Measurements from ENCODE around the gene TNFAIP2.
A peak's percentile ranks its signal among the peaks of the same experiment; 100 is the strongest.
"Not testable (repeated sequence)": the region's sequence is repeated elsewhere in the genome, so short reads cannot be mapped to it uniquely, and the experiment has no call there.

TNFAIP2 gene

DNA sequence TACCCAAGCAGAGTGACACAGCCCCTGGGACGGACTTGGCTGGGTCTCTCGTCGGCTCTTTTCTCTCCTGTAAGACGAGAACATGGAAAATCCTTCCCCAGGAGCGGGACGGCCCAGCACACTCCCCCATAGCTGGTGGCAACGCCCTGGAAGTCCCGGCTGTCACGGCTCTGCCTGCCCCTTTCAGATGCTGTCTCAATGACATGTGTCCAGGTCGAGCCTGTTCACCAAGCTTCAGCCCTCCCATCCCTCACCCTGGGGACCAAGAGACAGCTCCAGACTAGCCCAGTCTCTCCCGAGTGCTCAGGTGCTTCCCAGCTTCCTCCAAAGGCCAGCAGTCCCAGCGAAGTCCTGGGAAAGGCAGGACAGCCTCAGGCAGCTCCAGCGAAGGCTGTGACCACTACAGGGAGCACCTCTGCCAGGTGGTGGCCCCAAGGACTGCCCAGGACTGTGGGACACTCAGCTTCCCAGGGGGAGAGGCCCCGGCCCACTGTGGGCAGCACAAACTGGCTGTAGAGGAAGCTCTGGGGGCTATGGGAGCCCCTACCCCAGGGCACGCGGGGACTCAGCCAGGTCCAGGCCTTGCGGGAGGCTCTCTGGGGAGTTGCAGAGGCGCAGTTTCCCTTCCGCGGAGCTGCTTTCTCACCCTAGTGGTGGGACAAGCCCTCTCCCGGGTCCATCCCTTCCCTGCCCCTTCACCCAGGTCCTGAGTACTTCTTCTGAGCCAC is 33.6 kb downstream of the TNFAIP2 start:
- FAIRE-seq = no peak

DNA sequence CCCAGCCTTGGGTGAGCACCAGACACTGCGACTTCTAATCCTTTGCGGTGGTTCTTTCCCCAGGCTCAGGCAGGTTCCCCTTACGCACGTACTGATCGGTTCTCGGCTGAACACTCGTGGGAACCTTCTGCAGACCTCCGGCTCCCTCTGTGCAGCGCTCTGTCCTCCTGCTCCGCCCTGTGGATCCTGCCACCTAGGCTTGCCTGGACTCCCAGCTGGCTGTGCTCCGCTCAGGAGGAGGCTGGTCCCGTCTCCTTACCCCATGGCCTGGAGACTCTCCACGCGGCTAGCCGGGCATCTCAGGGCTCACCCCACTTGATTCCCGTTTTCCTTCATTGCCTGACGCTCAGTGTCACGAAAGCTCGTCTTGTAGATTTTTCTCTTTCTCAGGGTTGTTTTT is 34.7 kb downstream of the TNFAIP2 start:
- FAIRE-seq = no peak

DNA sequence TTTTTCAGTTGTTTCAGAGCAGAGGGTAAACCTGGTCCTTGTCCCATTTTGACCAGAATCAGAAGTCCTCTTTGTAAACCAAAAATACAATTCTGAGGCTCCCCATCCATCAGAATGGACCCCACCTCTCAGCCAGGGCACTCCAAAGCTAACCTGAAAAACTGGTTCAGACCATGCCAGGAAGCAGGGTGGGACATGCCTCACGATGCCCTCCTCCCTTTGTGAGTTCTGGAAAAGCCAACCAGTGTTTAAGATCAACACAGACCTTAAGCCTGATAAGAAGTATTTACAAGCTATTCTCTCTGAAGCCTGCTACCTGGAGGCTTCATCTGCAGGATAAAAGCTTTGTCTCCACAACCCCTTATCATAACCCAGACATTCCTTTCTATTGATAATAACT is 35.4 kb downstream of the TNFAIP2 start:
- no peak for FAIRE-seq

DNA sequence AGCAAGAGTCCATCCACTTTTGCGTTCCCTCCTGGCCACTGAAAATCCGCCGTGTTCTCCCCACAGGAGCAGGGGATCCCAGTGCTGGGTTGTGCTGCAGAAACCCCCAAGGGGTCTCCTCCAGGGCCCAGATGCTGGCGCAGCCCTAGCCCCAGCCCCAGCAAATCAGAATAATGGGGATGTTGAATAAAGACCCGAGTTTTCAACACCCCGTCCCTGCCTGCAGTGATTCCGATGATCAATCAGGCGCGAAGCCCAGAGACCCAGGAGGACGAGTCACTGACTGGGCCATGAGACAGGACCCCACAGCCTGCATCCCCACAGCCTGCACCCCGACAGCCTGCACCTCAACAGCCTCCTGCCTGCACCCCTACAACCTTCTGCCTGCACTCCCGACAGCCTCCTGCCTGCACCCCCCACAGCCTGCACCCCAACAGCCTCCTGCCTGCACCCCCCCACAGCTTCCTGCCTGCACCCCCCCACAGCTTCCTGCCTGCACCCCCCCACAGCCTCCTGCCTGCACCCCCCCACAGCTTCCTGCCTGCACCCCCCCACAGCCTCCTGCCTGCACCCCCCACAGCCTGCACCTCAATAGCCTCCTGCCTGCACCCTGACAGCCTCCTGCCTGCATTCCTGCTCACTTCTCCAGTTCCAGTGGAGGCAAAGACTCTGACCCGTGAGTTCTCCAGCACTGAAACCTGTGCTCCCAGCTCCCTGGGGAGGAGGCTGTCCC is 37.2 kb downstream of the TNFAIP2 start:
- no peak for FAIRE-seq

DNA sequence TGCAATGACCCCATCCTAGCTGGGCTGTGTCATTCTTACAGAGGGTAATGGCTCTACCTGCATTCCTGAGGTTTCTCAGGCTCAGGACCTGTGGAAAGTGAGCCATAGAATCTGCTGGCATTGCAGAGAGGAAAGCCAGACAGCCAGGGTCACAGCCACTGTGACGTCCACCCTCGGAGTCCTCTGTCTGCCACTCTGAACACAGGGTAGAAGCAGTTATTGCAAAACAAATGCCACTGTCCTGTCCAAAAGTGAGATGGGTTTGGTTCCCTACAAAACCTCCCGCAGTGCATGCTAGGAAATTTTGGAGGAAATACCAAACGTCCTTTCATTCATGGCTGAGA is 37.8 kb downstream of the TNFAIP2 start:
- no peak for FAIRE-seq

DNA sequence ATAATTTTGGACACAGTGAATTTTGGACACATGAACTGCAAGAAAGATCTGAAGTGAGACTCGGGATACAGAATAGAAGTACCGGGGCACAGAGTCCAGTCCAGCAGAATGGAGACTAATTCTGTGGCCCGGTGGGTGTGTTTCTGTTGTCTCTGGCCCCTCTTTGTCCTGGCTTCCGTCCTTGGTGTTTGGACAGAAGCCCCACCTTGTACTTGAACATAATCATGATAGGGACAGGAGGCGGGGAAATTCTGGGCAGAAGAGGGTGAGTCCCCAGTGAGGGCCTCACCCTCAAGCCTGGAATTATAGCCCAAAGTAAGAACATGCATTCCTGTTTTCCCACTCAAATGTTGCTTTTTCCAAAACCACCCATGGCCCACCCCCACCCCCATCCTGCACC is 39.9 kb downstream of the TNFAIP2 start:
- FAIRE-seq = no peak

DNA sequence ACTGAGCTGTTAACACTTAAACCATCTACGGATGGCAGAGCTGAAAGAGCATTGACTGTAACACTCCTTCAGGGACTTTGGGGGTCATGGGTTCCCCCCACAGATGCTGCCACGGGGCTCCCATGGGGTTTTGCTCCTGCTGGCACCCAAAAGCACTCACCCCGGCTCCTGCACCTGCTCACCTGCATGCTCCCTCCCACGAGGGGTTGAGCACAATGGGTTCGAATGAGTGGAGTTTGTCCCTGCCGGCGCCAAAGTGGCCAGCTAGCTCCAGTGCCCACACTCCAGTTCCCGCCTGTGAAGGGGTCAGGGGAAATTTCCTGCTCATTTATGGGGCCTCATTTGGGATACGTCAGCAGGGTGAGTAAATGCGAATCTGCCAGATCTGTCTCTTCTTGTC is 40.7 kb downstream of the TNFAIP2 start:
- no peak for FAIRE-seq

DNA sequence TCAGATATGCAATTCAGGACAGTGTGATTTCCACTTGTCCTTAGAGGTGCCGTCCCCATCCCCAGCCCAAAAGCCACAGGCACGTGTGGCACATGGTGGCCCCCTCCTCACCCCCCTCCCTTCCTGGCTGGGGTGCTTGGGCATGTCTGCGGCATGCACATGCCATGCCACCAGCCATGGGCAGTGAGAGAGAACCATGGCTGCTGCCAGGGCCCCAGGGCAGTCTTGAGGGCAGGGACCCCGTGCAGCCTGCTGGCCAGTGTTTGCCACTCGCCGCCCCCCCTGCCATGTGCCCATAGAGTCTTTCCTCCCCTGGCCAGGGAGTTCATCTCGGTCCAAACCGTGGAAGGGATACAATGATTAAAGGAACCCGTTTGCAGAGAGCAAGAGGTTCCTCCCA is 41.5 kb downstream of the TNFAIP2 start:
- FAIRE-seq = no peak

DNA sequence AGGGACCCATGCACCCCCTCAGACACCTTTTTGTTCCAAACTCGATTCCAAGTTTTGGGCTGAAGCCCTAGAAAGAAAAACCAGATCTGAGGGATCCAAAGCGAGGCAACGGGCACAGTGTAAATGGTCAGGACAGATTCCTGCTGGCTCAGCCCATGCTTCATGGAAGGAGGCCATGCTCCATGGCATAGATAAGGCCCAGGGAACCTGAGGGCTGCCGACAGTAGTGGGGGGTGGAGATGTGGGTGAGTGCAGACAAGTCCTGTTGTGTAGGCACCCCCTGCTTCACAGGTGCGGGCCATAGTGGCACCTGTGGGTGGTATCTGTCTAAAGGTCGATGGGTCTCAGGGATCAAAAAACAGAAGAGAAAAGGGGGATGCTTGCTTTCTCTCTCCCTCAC is 42.1 kb downstream of the TNFAIP2 start:
- FAIRE-seq = no peak

DNA sequence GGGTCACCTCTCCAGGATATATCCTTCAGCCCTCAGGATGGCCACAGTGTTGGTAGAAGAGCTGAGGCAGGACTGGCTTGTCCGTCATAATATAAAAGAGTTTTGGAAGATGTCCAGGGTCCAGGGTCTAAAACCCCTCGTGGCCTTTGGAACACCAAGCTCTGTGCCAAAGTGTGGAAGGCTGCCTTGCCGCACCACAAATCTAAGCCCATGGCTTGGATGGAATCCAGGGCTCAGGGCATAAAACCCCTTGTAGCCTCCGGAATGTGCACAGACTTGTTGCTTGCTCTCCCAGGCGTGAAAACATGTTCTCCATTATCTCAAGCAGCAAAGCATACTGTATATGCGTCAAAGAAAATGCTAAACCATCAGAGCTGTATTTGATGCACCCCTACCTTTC is 46.7 kb downstream of the TNFAIP2 start:
- FAIRE-seq = no peak

DNA sequence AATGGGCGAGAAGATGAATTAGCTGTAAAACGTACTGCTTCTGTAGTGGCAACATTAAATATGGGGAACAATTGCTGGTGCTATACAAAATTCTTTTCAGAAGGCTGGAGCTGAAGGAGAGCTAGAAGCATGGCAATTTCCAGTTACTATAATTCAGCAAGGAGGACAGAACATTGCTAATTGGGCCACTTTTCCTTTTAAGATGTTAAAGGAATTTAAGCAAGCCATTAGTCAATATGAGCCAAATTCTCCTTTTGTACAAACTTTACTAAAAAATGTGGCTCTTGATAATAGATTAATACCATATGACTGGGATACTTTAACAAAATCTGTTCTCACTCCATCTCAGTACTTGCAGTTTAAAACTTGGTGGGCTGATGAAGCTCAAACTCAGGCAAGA is 47.9 kb downstream of the TNFAIP2 start:
- not testable (repeated sequence) for FAIRE-seq

DNA sequence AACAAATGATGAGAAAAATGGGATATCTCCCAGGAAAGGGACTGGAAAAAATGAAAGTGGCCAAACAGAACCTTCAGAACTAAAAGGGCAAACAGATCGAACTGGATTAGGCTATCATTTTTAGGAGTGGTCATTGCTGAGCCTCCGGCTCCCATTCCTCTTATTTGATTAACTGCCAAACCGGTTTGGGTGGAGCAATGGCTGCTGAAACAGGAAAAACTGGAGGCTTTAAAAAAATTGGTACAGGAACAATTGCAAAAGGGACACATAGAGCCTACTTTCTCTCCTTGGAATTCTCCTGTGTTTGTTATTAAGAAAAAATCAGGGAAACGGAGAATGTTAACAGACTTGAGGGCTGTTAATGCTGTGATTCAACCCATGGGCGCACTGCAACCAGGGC is 49.7 kb downstream of the TNFAIP2 start:
- no peak for FAIRE-seq

DNA sequence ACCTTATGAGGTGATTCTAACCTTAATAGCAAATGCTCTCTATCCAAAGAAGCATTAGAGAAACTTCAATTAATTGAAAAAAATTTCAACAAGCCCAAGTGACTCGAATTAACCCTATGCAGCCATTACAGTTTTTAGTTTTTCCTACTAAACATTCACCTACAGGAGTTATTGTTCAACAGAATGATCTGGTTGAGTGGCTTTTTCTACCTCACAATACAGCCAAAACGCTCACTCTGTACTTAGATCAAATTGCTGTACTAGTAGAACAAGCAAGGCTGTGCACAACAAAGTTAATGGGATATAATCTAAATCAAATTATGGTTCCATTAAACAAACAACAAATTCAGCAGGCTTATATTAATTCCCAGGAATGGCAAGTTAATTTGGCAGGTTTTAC is 50.6 kb downstream of the TNFAIP2 start:
- FAIRE-seq = not testable (repeated sequence)

DNA sequence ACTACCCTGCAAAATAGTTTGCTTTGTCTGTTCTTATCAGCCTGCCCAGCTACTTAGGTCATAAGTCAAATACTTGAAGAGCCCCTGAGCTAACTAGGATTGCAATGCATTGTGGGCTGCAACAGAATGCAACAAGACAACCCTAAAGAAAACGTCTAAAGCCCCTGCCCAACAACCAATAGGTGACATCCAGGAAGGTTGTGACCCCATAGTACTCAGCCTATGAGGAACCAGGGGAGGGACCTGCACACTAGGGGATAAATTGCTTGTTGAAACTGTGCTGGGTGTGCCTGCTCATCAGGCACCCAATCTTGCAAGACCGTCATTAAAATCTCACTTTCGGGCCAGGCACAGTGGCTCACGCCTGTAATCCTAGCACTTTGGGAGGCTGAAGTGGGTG is 52.9 kb downstream of the TNFAIP2 start:
- FAIRE-seq = not testable (repeated sequence)

DNA sequence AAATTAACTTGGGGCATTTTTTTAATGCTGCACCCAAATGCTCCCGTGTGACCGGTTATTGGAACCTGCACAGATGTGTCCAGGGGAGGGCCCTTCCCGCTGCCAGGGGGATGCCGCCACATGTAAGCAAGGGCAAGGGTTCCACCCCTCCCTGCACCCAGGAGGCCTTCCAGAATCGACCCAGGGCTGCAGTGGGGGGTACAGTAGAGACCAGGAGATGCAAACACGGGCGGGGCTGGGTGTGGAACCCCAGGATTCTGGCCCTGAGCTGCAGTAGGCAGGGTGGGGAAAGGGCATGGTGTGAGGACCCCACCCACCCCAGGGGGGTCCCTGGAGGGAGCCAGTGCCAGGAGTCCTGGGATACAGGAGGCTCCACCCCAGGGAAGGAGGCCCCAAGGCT is 54.1 kb downstream of the TNFAIP2 start:
- FAIRE-seq = no peak

DNA sequence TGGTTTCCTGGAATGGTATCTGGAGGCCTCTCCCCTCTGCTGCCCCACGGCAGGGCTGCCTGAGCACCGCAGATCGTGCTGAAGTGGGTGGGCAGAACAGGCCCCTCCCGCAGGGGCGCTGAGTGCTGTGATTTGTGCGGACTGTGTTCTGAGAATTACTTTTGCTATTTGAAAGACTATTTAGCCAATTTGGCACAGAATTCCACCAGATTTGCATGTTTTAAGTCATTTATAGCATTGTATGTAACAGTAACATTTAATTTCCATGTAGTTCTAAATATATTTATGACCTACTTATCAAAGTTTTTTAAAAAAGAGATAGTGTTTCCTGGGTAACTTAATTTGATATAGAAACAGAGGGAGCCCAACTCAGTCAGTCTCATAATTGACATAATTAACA is 55.3 kb downstream of the TNFAIP2 start:
- no peak for FAIRE-seq

DNA sequence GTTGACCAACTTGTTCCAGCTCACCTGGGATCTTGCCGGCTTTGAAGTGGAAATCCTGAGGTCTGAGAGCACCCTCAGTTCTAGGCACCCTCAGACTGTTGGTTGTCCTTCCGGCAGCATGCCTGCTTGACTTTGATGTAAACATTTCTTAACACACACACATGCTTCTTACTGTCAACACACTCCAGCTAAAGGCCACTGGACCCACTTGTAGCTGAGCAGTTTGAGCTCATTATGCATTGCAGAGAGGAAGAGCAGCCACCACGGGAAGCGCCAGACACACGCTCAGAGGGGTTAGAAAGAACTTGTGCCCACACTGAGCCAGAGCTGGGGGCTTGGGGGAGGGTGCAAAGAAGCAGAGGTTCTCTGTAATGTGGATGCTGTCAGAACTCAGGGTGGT is 55.8 kb downstream of the TNFAIP2 start:
- FAIRE-seq = no peak

DNA sequence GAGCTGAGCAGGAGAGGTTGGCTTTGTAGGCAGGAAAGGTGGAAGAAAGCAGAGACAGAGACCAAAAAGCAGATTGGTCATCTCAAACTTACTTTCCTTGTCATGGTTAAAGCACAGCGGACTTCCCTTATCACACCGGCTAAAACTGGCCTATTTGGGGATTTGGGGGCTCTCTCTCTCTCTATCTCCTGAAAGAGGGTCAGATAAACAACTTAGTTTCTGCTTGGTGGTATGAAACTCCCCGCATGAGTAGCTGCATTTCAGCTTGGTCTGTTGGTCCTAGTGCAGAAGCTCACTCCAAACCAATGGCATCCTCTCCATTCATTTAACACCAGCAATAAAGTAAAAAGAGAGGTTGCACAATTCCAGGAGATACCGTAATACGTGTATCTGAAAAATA is 57.1 kb downstream of the TNFAIP2 start:
- FAIRE-seq = no peak

DNA sequence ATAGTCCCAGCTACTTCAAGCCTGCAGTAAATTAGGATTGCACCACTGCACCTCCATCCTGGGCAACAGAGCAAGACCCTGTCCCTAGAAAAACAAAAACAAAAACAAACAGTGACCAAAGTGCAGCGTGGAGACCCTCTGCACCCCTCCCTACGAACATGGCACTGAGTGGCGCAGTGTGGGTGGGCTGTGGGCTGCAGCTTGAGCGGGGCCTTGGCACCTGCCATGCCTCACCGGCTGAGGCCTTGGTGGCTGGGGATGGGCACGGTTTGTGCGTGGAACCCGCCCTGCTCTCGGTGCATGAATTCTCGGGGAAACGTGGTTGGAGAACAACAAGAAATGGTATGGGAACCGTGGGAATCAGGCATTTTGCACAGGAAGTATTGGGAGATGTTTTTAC is 60.8 kb downstream of the TNFAIP2 start:
- no peak for FAIRE-seq

DNA sequence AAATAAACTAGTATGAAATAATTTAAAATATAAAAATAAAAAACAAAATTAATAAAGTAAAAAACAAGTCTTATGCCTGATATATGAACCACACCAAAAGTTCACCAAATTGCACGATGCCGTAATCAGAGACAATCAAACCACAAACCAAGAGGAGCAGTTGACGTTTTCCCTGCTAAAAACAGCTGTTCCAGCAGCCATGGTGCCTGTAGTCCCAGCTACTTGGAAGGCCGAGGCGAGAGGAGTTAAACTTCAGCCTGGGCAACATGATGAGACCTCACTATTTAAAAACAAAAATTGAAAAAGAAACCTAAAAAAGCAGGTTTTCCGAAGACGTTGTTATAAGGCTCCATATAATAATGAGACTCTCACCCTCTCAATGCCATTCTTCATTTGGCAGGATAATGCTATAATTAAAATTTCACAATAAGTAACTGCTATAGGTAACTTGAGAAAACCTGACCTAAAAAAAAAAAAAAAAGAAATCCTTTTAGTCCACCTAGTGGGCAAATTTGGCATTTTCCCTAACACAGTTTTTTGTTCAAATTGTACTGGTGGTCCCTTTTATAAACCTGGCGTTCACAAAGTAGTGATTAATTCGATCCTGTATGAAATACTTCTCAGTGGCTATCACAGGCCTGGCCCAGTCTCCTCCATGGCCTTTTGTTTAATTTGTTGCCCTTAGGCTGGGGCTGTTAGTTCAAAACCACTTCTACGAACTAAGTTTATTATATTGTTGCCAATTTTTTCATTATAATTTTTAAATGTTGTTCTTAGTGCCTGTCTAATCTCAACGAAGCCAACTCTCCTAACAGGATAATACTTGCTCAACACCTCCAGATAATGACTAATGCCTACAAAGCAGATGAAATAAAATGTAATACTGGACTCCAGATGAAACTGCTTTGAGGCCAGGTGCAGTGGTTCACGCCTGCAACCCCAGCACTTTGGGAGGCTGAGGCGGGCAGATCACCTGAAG is 62.1 kb downstream of the TNFAIP2 start:
- peak; percentile 78 for FAIRE-seq

DNA sequence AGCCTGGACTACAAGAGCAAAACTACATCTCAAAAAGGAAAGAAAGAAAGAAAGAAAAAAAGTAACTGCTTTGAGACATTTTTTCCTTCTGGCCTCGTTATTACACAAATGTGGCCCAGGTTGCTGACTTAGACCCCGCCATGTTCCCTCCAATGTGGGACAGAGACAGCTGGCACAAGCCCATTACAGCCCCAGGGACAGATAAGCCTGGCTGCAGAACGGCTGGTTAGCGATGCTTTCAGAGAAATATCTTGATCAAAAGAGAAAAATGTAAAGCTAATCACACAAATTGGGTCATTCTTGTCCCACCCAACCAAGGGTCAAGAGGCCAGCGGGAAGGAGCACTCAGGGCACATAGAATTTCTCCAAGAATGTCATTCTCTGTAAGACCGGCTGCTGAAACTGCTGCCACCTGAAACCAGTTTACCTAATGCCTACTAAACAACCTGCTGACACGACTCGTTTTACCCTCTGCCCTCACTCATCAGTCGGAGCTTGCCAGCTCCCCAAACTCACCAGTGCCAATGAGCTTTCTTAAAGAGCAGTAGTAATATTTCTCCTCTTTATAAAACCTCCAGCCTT is 63.1 kb downstream of the TNFAIP2 start:
- no peak for FAIRE-seq
